PC-3 (cell line): ENCODE results near the gene SLC7A6.

Source experiments
- EZH2 ChIP-seq: fragments of 300-600 bp; sonication (generic); IDR thresholded peaks from one replicate; pipeline ENCODE4 v1.6.1; 2017; ENCODE audit warnings: antibody characterized with exemption, mild to moderate bottlenecking, low read length; ENCODE audit not compliant: unreplicated experiment
- EZH2phosphoT487 ChIP-seq: fragments of 300-600 bp; sonication (generic); IDR thresholded peaks from 2 replicates; pipeline ENCODE4 v1.6.1; 2018; ENCODE audit warnings: mild to moderate bottlenecking, antibody characterized with exemption, low read length, borderline replicate concordance
- TF ChIP-seq, protein P1 (sequence below): fragments of 300-600 bp; sonication (generic); conservative IDR thresholded peaks from 2 replicates; pipeline ENCODE4 v1.5.1; 2017; ENCODE audit warnings: antibody characterized with exemption, low read depth, mild to moderate bottlenecking, low read length

DNA sequence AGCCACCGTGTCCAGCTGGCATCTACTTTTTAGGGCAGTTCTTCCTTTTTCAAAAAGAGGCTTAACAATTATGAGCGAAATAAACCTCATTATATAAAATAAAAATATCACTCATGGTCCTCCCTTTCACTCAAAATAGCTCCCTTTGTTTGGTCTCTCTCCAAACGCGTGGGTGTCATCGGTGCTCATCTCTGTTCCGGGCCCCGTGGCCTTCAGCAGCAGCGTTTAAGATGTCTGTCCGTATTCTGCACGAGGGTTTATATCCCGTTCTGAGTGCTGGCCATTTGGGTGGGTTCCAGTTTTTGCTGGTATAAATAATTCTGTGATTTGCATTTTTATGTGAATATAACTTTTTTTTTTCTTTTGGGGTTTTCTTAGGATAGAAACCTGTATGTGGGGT is 79.9 kb downstream of the SLC7A6 start:
- TF ChIP-seq, protein P1, sequence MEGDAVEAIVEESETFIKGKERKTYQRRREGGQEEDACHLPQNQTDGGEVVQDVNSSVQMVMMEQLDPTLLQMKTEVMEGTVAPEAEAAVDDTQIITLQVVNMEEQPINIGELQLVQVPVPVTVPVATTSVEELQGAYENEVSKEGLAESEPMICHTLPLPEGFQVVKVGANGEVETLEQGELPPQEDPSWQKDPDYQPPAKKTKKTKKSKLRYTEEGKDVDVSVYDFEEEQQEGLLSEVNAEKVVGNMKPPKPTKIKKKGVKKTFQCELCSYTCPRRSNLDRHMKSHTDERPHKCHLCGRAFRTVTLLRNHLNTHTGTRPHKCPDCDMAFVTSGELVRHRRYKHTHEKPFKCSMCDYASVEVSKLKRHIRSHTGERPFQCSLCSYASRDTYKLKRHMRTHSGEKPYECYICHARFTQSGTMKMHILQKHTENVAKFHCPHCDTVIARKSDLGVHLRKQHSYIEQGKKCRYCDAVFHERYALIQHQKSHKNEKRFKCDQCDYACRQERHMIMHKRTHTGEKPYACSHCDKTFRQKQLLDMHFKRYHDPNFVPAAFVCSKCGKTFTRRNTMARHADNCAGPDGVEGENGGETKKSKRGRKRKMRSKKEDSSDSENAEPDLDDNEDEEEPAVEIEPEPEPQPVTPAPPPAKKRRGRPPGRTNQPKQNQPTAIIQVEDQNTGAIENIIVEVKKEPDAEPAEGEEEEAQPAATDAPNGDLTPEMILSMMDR, result no peak
- TF ChIP-seq EZH2 (no peak), EZH2phosphoT487 (no peak)
